Ovary (tissue), 3 donors: ENCODE measurements around the gene LRFN2.

Experiments
- CTCF ChIP-seq, 3 donors: fragments of 450-650 bp in 2 of 3; fragments of 200-600 bp in 1 of 3; IDR thresholded peaks; one replicate each; pipeline versions ENCODE4 v1.5.1 to v1.8.0; 2016 to 2022; ENCODE audit warnings: antibody characterized with exemption in 3 of 3, mild to moderate bottlenecking in 1 of 3
- EP300 ChIP-seq: sonication (generic); formaldehyde crosslinking; IDR thresholded peaks from one replicate; pipeline ENCODE4 v1.6.1; 2017; ENCODE audit warnings: antibody characterized with exemption
- POLR2A ChIP-seq: fragments of 450-650 bp; IDR thresholded peaks from one replicate; pipeline ENCODE4 v1.6.1; 2017; ENCODE audit warnings: antibody characterized with exemption, mild to moderate bottlenecking, moderate library complexity
- donor health status: DM: no; HTN: no; CAD: no.

- TF ChIP-seq CTCF (IDR thresholded peaks at IDR 0.05) (no peak), POLR2A (no peak), EP300 (no peak)
These were observed 144.6 kb downstream of the LRFN2 start for GRCh38 chr6:40442591-40442990.
